ENCODE data around the gene SYNPO2L.

The SYNPO2L gene

GRCh38 chr10:73614720-73615119 lies 41.1 kb downstream of the SYNPO2L start:
- no peak for DNase-seq

DNA sequence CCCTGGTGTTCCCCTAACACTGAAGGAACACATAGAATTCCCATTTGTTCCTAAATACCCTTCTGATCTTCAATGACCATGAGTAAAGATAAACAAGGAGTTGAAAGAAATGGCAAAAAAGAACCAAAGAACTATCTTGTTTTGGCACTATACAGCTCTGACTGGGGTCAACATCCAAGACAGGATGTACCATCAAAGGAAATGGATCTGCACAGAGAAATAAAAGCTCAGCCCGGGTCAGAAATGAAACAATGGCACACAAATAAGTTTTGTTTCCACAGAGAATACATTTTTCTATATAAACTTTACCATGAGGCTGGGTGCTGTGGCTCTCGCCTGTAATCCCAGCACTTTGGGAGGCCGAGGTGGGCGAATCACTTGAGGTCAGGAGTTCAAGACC lies 46.7 kb downstream of the SYNPO2L start:
- no peak for DNase-seq

- no peak for DNase-seq
Observed at GRCh38 chr10:73601486-73601921, 54.3 kb downstream of the SYNPO2L start.

DNA sequence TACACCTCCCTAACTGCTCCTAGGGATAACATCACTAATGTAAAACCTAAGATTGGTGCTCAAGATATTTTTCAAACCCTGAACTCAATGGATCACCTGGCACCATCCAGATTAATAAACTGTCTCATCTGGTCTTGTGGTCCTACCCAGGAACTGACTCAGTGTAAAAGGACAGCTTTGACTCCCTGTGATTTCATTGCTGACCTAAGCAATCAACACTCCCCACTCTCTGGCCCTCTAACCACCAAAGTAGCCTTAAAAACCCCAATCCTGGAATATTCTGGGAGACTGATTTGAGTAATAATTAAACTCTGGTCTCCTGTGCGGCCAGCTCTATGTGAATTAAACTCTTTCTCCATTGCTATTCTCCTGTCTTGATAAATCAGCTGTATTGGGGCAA lies 58.5 kb downstream of the SYNPO2L start:
- no peak for DNase-seq
